Activated CD4-positive, alpha-beta memory T cell treated with anti-CD3 and anti-CD28 coated beads for 36 hours (primary cell): ENCODE measurements around the gene USP53. TPM values are rescaled to one million over a fixed set of nuclear protein-coding genes. Genes with fewer than 3 reads are reported as not detected.

Source experiments
- CTCF ChIA-PET: fragments of 350-600 bp; sonication (Branson Sonifier 250); formaldehyde crosslinking; loops from one replicate; lab custom pipeline; 2021; ENCODE audit warnings: antibody characterized with exemption, inconsistent platforms; lab: Charles Lee
- POLR2A ChIA-PET: fragments of 350-600 bp; sonication (Branson Sonifier 250); formaldehyde crosslinking; loops from one replicate; lab custom pipeline; 2021; ENCODE audit warnings: antibody characterized with exemption; lab: Charles Lee
- DNase-seq: peaks from one replicate; pipeline ENCODE4 v3.0.0-alpha.2; 2020
- H3K27ac Mint-ChIP-seq: one replicate; pipeline ENCODE4 v1.8.0; 2021; ENCODE audit warnings: mixed read lengths
- H3K27me3 Mint-ChIP-seq: one replicate; pipeline ENCODE4 v1.8.0; 2021; ENCODE audit warnings: mixed read lengths
- H3K36me3 Mint-ChIP-seq: one replicate; pipeline ENCODE4 v1.8.0; 2021; ENCODE audit warnings: mixed read lengths
- H3K4me1 Mint-ChIP-seq: one replicate; pipeline ENCODE4 v1.8.0; 2021; ENCODE audit warnings: low read depth, mixed read lengths
- H3K4me3 Mint-ChIP-seq: one replicate; pipeline ENCODE4 v1.8.0; 2021; ENCODE audit warnings: mild to moderate bottlenecking, mixed read lengths
- H3K9me3 Mint-ChIP-seq: one replicate; pipeline ENCODE4 v1.8.0; 2021; ENCODE audit warnings: mixed read lengths
- intact Hi-C: fragments of 100-400 bp; cut with micrococcal nuclease; formaldehyde crosslinking; loops from one replicate; pipeline ENCODE4 v1.15.1; 2023
- total RNA-seq, 2 experiments: library from RNA; stranded (reverse); gene quantifications; one replicate each; pipeline ENCODE4 v1.2.3, GENCODE V29; 2021

Gene USP53
- total RNA-seq, 2 experiments from 2014 or later: 9.5 to 10.5 TPM

DNA sequence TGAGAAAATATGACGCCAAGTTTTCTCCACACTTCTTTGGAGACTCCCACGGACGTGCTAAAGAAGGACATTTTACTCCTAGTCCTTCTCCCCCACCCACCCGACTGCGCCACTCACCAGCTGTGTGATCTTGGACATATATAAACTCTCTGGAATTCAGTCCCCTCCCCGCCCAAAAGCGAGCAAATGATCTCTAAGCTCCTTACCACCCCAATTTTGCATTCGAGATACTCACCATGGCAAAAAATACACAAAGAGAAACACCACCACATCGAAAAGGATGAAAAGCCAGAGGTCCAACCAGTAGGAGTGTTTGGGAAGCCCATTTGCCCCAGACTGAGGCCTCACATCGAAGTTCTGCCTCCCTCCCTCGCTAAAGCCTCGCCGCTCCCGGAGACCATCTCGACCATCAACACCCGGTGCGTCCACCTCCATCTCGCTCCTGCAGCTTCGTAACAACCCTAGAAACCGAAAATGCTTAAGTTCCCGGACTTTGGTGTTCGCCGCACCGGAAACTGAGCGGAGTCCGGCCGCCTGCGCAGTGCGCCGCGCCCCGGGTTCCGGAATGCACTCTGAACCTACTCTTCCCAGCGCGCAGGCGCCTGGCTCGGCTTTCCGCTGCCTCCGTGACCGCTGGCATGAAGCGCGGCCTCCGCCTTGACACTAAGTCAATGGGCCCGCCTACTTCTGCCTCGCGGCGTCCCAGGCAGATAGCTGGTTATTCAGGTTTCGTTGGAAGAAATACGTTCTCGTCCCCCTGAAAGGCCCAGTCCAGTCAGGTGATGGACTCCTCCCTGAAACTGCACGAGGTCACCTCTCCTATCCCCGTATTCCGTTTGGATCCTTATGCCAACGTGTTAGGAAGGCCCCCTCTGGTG lies 87.8 kb downstream of the USP53 start:
- DNase-seq: peak; percentile 95
- peaks cover 30% of the 10 kb centered on the region for H3K4me1 Mint-ChIP-seq
- intact Hi-C loops: loop anchor here (1.0 to 2.0 kb wide), 5 partner anchors 91 to 766 kb away; partner anchors contain the start of genes MAD2L1 and SEC24D
- H3K36me3 Mint-ChIP-seq: peaks cover 38% of the 10 kb centered on the region
- peak overlapping the region; percentile 96 for H3K4me3 Mint-ChIP-seq
- CTCF ChIA-PET: interaction anchor here (0.7 to 4.4 kb wide), 9 partner anchors 11 to 327 kb away, joined by 3 to 35 read pairs (median 4); no protein-coding TSS in a partner anchor
- no peaks in the 10 kb centered on the region for H3K9me3 Mint-ChIP-seq
- H3K27ac Mint-ChIP-seq: peak overlapping the region; percentile 97
- H3K27me3 Mint-ChIP-seq: no peaks in the 10 kb centered on the region
- POLR2A ChIA-PET: interaction anchor here (0.5 to 2.5 kb wide), 9 partner anchors 9 to 1021 kb away, joined by 3 to 23 read pairs (median 3); partner anchors contain the start of gene USP53

DNA sequence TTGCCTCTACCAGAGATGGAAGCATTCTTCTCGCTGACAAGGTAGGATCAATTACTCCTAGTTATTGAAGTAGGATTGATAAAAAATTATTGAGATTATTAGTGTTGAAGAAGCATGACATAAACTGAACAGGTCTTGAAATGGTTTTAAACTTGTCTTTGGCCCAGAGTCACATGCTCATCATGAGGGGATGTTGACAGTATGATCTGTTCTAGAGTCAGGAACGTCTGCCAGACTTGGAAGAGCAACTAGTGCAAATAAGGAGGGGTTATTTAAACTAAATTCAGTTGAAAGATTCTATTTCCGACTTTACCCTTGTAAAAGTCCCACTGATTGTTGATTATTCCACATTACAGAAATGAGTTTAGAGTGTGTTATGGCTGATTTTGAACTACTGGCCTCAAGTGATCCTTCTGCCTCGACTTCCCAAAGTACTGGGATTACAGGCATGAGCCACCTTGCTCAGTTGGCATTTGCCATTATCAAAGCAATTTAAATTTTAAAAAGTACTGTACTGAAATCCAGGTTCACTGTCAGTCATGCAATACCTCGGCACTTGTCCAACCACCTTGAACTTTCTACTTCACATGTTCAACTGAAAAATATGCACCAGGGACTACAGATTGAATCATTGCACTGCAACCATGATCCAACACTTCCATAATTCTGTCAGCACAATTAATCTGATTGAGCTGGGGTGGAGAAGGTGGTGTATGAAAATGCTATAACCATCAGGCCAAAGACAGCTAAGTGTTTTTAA lies 89.7 kb downstream of the USP53 start:
- H3K27ac Mint-ChIP-seq: no peak overlapping the region
- H3K4me3 Mint-ChIP-seq: no peak overlapping the region
- H3K36me3 Mint-ChIP-seq: peaks cover 24% of the 10 kb centered on the region
- DNase-seq: no peak
- intact Hi-C loops: no loop called here
- H3K4me1 Mint-ChIP-seq: peaks cover 27% of the 10 kb centered on the region
- ChIA-PET POLR2A (no interaction called here), CTCF (no interaction called here)
- no peaks in the 10 kb centered on the region for H3K27me3 Mint-ChIP-seq
- no peaks in the 10 kb centered on the region for H3K9me3 Mint-ChIP-seq

GRCh38 chr4:119303587-119304305 lies 91.2 kb downstream of the USP53 start:
- ChIA-PET POLR2A (no interaction called here), CTCF (no interaction called here)
- H3K4me1 Mint-ChIP-seq: peaks cover 19% of the 10 kb centered on the region
- H3K27me3 Mint-ChIP-seq: no peaks in the 10 kb centered on the region
- intact Hi-C loops: no loop called here
- H3K9me3 Mint-ChIP-seq: no peaks in the 10 kb centered on the region
- no peak overlapping the region for H3K27ac Mint-ChIP-seq
- peaks cover 15% of the 10 kb centered on the region for H3K36me3 Mint-ChIP-seq
- H3K4me3 Mint-ChIP-seq: no peak overlapping the region
- no peak for DNase-seq

DNA sequence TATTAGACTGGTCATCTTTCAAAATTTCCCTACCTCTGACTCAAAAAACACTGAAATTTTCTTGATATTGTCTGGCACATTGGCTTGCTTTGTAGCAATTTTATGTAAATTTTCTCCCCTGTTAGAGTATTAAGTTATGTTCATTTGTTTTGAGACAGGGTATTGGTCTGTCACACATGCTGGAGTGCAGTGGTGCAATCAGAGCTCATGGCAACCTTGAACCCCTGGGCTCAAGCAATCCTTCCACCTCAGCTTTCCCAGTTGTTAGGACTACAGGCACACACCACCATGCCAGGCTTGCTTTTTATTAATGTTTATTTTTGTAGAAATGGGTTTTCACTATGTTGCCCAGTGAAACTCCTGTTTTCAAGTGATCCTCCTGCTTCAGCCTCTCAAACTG lies 91.9 kb downstream of the USP53 start:
- POLR2A ChIA-PET: no interaction called here
- Mint-ChIP-seq H3K27ac (no peak overlapping the region), H3K4me3 (no peak overlapping the region), H3K27me3 (no peaks in the 10 kb centered on the region), H3K36me3 (peaks cover 8% of the 10 kb centered on the region), H3K9me3 (no peaks in the 10 kb centered on the region), H3K4me1 (peaks cover 13% of the 10 kb centered on the region)
- CTCF ChIA-PET: no interaction called here
- intact Hi-C loops: no loop called here
- no peak for DNase-seq

DNA sequence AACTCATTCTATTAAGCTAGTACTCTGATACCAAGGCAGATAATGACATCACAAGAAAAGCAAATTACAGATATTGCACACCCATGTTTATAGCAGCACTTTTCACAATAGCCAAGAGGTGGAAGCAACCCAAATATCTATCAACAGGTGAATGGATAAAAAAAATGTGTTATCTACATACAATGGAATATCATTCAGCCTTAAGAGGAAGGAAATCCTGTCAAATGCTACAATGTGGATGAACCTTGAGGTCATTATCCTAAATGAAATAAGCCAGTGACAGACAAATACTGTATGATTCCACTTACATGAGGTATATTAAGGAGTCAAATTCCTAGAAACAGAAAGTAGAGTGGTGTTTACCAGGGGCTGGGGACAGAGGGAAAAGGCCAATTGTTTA lies 95.1 kb downstream of the USP53 start:
- DNase-seq: no peak
- Mint-ChIP-seq H3K4me1 (peaks cover 7% of the 10 kb centered on the region), H3K4me3 (no peak overlapping the region), H3K27ac (no peak overlapping the region), H3K27me3 (no peaks in the 10 kb centered on the region), H3K9me3 (no peaks in the 10 kb centered on the region), H3K36me3 (no peaks in the 10 kb centered on the region)
- intact Hi-C loops: no loop called here
- ChIA-PET CTCF (interaction anchor here (1.1 kb wide), 1 partner anchor 320 kb away, joined by 4 read pairs; no protein-coding TSS in a partner anchor), POLR2A (no interaction called here)

GRCh38 chr4:119310826-119311225 lies 98.3 kb downstream of the USP53 start:
- Mint-ChIP-seq H3K36me3 (no peaks in the 10 kb centered on the region), H3K9me3 (no peaks in the 10 kb centered on the region), H3K27ac (no peak overlapping the region), H3K4me3 (no peak overlapping the region), H3K27me3 (peaks cover 6% of the 10 kb centered on the region), H3K4me1 (peaks cover 7% of the 10 kb centered on the region)
- ChIA-PET CTCF (interaction anchor here (1.5 to 2.0 kb wide), 2 partner anchors 268 to 316 kb away, joined by 6 to 7 read pairs; no protein-coding TSS in a partner anchor), POLR2A (no interaction called here)
- no peak for DNase-seq
- intact Hi-C loops: loop anchor here (5.0 to 10.0 kb wide), 2 partner anchors 64 to 741 kb away; no protein-coding TSS in a partner anchor

DNA sequence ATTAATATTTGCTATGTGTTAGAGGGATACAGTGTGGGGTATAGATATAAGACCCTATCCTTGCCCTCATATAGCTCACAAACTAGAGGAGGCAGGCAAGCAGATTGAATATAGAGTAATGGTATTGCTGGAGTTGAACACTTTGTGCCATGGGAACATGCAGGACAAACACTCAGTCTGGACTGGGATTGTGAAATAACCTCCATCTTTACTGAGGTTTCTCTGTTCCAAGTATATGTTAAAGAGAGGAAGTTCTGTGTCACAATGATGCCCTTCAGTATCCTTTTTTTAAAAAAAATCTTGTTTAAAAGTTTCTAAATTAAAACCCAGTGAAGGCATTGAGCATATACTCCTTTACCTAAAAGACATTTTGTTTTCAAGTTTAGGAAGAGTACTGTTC lies 100.7 kb downstream of the USP53 start:
- intact Hi-C loops: loop anchor here (5.0 to 10.0 kb wide), 2 partner anchors 62 to 739 kb away; no protein-coding TSS in a partner anchor
- no peaks in the 10 kb centered on the region for H3K9me3 Mint-ChIP-seq
- H3K4me1 Mint-ChIP-seq: no peaks in the 10 kb centered on the region
- no peak for DNase-seq
- ChIA-PET CTCF (interaction anchor here (0.9 to 1.0 kb wide), 2 partner anchors 271 to 314 kb away, joined by 3 to 4 read pairs; no protein-coding TSS in a partner anchor), POLR2A (no interaction called here)
- peaks cover 6% of the 10 kb centered on the region for H3K27me3 Mint-ChIP-seq
- no peak overlapping the region for H3K4me3 Mint-ChIP-seq
- H3K27ac Mint-ChIP-seq: no peak overlapping the region
- H3K36me3 Mint-ChIP-seq: no peaks in the 10 kb centered on the region

DNA sequence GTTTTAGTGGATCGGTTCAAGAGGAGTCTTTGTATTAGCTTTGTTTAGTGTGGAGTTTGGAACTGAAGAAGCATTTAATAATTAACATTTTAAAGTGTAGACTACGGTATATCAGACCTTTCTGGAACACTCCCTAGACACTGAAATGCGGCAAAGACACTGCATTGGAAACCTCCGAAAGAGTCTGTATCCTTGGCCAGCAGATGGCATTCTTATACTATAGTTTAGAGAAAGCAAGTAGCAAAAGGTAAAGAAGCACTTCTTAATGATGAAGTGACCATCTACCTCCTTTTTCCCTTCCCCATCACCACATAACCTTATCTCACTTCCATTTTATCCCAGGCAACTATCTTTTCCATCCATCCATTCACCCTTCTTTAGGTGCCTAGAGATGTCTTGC lies 101.8 kb downstream of the USP53 start:
- H3K4me3 Mint-ChIP-seq: no peak overlapping the region
- H3K36me3 Mint-ChIP-seq: no peaks in the 10 kb centered on the region
- no peaks in the 10 kb centered on the region for H3K4me1 Mint-ChIP-seq
- no peaks in the 10 kb centered on the region for H3K9me3 Mint-ChIP-seq
- POLR2A ChIA-PET: no interaction called here
- H3K27me3 Mint-ChIP-seq: peaks cover 6% of the 10 kb centered on the region
- intact Hi-C loops: loop anchor here (1.0 to 10.0 kb wide), 3 partner anchors 60 to 738 kb away; no protein-coding TSS in a partner anchor
- no peak overlapping the region for H3K27ac Mint-ChIP-seq
- no peak for DNase-seq
- CTCF ChIA-PET: interaction anchor here (0.9 kb wide), 1 partner anchor 272 kb away, joined by 3 read pairs; no protein-coding TSS in a partner anchor

DNA sequence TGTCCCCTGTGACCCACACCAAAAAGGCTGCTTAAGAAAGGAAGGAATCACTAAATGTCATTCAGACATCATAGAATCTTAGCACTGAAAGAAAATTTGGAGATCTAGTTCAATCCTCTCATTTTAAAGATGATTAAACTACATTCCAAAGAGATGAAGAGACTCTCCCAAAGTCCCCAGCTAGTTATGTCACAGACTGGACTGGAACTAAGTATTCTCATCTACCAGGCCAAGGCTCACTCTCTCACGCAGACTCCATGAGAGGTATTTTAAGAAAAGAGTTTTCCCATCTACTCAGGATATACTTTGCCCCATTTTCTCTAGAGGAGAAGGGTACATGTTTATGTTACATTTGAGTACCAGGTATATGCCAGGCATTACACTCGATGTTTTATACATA lies 102.5 kb downstream of the USP53 start:
- intact Hi-C loops: loop anchor here (10.0 kb wide), 1 partner anchor 60 kb away; no protein-coding TSS in a partner anchor
- Mint-ChIP-seq H3K27me3 (peaks cover 6% of the 10 kb centered on the region), H3K4me3 (no peak overlapping the region), H3K27ac (no peak overlapping the region), H3K9me3 (no peaks in the 10 kb centered on the region), H3K36me3 (no peaks in the 10 kb centered on the region), H3K4me1 (no peaks in the 10 kb centered on the region)
- POLR2A ChIA-PET: no interaction called here
- no peak for DNase-seq
- CTCF ChIA-PET: interaction anchor here (0.9 to 1.1 kb wide), 2 partner anchors 178 to 312 kb away, joined by 3 read pairs; no protein-coding TSS in a partner anchor

- no peaks in the 10 kb centered on the region for H3K36me3 Mint-ChIP-seq
- no peak overlapping the region for H3K4me3 Mint-ChIP-seq
- no peak overlapping the region for H3K27ac Mint-ChIP-seq
- H3K27me3 Mint-ChIP-seq: peaks cover 6% of the 10 kb centered on the region
- no peaks in the 10 kb centered on the region for H3K4me1 Mint-ChIP-seq
- intact Hi-C loops: loop anchor here (10.0 kb wide), 1 partner anchor 57 kb away; no protein-coding TSS in a partner anchor
- no peak for DNase-seq
- ChIA-PET CTCF (interaction anchor here (0.6 kb wide), 1 partner anchor 231 kb away, joined by 3 read pairs; no protein-coding TSS in a partner anchor), POLR2A (no interaction called here)
- H3K9me3 Mint-ChIP-seq: no peaks in the 10 kb centered on the region
Measured at GRCh38 chr4:119317990-119318389, 105.5 kb downstream of the USP53 start.

- no peak for DNase-seq
- intact Hi-C loops: no loop called here
- Mint-ChIP-seq H3K27ac (no peak within 1 kb of the TSS), H3K4me1 (no peaks in the 10 kb centered on the region), H3K36me3 (no peaks in the 10 kb centered on the region), H3K9me3 (no peaks in the 10 kb centered on the region), H3K27me3 (peaks cover 2% of the 10 kb centered on the region), H3K4me3 (no peak within 1 kb of the TSS)
- CTCF ChIA-PET: no interaction called here
- POLR2A ChIA-PET: no interaction called here
Measured at GRCh38 chr4:119321921-119322687, 109.6 kb downstream of the USP53 start, which contains the start of gene FABP2. Gene FABP2, minus strand, starts transcription at chr4:119322138. Its CDS starts 36 bp downstream, at chr4:119322102.
